Stimulated activated CD8-positive, alpha-beta memory T cell treated with anti-CD3 and anti-CD28 coated beads, Interleukin-15, amount 100 ng/mL, for 1 hour (primary cell): ENCODE measurements around the gene RASSF8.

Experiments
- DNase-seq: peaks from one replicate; pipeline ENCODE4 v3.0.0-alpha.2; 2020; ENCODE audit warnings: low read depth

The RASSF8 gene

GRCh38 chr12:25960961-25961360 lies 2.5 kb downstream of the RASSF8 start:
- no peak for DNase-seq

DNA sequence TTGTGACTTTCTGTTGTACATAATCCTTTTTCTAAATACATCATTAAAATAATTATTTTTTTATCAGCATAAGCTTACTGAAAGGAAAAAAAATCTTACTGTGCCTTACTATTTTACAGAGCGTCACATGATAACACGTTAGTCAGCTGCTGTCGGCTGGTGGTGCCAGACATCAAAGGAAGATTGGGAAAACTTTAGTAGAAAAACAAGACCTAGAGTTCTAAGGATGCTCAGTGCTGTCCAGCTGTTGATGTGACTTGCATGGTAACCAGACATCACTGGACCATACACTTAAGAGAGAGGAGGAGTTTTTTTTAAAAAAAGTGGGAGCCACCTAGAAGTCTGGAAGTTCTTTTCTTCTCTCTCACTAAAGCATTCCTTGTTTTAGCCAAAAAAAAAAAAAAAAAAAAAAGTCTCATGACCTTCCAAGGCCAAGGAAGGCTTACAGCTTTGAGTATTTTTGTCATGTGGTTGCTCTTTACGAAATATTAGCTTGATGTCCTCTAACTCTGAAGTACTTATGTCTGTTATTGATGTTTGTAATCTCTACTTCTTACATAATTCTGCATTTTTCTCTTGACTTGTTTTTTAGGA lies 4.5 kb downstream of the RASSF8 start:
- no peak for DNase-seq

DNA sequence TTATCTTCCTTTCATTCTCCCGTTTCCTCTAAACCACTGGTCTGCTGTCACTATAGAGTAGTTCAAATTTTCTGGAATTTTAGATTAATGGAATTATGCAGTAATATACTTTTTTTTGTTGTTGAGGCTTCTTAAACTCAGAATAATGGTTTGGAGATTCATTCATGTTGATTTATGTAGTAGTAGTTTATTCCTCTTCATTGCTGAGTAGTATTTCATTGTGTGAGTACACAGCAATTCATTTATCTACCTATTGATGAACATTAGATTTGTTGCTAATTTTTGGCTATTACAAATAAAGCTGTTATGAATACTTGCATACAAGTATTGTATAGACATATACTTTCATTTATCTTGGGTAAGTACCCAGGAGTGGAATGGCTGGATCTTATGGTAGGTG lies 7.2 kb downstream of the RASSF8 start:
- no peak for DNase-seq

- DNase-seq = no peak
These were observed 11.6 kb downstream of the RASSF8 start for GRCh38 chr12:25970082-25970481.

GRCh38 chr12:25970916-25971653 lies 12.6 kb downstream of the RASSF8 start:
- DNase-seq = no peak

DNA sequence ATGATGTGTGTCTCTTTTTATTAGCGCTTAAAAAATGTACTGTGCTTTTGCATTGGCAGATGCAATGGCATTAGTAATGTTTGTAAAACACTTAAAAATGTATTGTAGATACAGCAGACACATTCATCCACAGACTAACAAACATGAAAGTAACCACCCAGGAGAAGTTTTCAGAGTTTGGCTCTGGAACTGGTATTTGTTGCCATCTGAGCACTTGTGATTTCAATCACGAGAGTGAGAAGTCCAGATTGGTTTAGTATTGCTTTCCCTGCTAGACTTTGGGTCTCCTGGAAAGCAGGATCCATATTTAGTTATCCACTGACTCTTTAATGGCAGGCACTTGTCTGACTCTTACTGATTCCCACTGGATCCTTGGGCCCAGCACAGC lies 13.2 kb downstream of the RASSF8 start:
- DNase-seq = no peak

DNA sequence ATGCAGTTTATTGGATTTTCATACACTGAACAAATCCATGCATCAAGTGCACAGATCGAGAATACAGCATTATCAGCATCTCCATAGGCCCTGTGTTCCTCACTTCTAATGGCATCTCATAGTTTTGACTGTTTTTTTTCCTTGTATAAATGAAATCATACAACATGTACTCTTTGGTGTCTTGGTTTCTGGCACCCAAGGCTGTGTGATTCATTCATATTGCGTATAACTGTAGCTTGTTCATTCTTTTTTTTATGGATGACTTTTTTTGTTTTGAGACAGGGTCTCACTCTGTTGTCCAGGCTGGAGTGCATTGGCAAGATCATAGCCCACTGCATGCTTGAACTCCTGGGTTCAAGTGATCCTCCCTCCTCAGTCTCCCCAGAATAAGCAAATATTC lies 14.3 kb downstream of the RASSF8 start:
- no peak for DNase-seq

DNA sequence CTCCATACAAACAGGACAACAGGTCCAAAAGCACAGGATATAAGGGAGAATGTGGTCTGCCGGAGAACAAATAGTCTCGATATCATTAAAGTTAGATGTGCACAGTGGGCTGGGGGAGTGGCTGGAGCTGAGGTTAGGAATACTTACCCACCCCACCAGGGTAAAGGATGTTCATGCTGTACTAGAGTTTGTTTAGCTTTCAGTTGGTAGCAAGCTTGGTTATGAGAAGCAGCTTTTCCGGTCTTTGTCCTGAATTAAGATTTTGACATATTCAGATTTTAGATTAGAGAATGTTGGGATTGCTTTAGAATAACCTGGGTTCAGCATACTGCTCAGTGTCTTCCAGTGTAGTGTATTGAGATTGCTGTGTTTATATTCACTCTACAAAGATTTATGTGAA lies 16.7 kb downstream of the RASSF8 start:
- DNase-seq = no peak

DNA sequence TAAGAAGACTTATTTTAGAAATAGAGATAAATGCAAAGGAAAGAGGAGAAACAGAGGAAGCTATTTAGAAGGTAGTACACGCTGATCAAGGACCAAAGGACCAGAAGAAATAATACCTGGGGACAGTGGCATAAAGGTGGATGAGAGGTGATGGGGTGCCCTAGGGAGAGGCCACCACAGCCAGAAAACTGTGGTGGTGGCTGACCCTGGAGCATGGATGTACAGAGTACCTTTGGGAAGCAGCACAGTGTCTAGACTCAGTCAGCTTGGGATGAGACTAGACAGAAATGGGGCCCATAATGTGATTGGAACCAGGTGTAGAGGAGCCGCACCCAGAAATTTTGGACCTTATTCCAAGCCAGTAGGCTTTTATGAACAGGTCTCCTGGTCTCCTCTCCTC lies 17.2 kb downstream of the RASSF8 start:
- DNase-seq = no peak

DNA sequence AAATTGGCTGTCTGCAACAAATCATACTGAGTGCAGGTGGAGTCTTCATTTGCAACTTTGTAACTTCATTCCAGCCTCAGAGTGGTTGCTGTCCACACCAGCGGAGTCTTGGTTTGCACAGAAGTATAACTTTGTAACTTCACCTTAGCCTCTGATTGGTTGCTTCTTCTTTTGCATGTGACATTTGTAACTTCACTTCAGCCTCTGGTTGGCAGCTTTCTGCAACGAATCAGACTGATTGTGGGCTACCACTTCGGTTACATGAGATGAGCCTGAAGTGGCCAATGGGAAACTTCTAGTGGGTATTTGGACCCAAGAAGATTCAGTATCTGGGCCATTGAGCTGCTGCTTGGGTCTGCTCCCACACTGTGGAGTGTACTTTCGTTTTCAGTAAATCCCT lies 17.8 kb downstream of the RASSF8 start:
- DNase-seq = no peak

DNA sequence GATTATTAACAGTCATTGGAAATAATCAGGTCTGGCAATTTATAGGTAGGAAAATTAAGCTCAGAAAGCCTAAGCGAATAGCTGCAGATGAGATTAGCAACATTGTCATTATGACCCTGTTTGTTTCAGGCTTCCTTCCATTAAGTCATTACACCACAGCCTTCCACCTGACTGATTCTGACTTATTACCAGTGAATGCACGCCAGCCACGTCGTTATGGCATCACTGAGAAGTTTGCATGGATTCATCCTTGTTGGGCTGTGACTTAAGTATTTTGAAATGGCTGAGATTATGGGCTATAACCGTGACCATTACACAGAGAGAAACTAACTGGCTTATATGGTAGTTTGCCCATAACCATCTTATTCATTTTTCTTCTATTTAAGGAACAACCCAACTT lies 18.6 kb downstream of the RASSF8 start:
- no peak for DNase-seq

DNA sequence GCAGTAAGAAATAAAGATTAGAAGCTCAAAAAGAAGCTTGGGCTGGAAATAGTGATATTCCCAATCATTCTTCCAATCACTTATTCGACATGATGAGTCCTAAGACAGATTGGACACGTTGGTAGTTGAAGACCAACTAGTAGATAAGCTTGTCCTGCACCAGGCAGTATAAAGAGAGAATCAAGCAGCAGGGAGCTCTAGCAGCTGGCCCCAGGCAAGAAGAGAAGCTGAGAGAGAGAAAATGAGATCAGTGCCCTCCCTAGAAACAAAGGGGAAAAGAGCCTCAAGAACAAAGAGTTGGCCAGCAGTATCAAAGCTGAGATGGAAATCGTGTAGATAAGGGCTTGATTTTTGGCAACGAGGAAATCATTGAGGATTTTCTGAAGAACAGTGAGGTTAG lies 20.6 kb downstream of the RASSF8 start:
- DNase-seq = no peak

DNA sequence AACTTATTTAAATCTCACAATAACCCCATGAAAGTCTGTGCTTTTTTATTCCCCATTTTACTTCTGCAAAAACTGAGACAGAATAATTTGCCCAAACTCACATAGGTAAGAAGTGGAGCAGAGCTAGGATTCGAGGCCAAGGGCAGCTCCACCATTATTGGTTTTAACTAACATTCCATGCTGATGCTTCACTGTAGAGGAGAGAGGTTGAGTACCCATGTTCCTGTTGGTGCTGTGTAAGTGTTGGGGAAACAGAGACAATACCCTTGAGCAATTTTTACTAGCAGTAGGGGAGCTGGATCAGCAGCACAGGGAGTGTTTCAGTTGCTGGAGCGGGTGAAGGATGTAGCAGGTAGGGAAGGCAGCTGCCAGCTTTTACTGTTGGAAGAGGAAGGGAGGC lies 21.1 kb downstream of the RASSF8 start:
- no peak for DNase-seq

DNA sequence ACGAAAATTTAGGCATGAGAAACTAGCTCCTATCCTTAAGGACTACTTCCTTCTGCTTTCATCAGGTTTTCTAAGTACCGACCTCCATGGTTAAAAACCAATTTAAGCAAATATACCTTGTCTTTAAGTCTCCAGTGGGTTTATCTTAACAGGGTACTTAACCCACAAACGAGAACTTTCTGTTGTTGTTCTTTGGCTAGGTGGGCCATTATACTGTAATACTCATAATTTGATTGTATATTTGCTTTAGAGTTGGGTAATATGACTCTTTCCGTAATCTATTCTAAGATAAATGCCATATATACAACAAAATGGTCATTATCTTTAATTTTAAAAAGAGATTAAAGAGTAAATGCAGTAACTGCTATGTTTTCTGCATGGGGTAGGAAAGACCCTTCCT lies 21.6 kb downstream of the RASSF8 start:
- no peak for DNase-seq

GRCh38 chr12:25981597-25981996 lies 23.1 kb downstream of the RASSF8 start:
- no peak for DNase-seq

DNA sequence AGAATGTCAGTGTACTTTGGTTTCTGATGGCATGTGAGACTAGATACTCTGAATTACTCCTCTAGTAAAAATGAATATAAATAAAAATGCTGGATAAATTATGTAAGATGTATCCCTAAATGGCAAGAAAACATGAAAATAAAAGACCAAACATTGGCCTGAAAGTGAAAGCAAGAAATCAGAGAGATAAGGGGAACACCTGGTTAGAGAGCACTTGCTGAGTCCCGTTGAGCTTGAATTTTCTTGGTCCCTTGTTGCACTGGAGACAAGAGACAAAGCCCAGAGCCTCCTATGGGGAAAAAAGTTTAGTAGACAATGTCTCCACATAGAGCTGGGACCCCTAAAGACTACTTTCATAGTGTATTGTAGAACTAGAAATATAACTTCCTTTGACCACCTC lies 23.9 kb downstream of the RASSF8 start:
- no peak for DNase-seq

DNA sequence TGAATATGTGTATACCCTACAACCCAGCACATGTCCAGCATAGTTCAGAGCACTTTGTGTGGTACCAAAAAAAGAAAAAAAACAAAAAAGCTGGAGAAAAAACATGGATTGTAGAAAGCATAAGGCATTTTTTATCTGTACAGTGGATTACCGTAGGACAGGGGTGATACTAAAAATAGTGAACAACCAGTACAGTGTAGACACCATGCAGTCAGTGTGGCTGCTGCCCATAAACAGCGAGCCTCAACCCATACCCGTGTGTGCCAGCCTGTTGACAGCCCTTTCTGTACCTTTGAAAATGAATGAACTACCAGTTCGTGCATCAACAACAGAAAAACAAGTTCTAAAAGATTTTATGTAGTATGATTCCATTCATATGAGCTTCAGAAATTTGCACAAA lies 25.1 kb downstream of the RASSF8 start:
- DNase-seq = no peak

GRCh38 chr12:25984759-25985158 lies 26.3 kb downstream of the RASSF8 start:
- DNase-seq = no peak

DNA sequence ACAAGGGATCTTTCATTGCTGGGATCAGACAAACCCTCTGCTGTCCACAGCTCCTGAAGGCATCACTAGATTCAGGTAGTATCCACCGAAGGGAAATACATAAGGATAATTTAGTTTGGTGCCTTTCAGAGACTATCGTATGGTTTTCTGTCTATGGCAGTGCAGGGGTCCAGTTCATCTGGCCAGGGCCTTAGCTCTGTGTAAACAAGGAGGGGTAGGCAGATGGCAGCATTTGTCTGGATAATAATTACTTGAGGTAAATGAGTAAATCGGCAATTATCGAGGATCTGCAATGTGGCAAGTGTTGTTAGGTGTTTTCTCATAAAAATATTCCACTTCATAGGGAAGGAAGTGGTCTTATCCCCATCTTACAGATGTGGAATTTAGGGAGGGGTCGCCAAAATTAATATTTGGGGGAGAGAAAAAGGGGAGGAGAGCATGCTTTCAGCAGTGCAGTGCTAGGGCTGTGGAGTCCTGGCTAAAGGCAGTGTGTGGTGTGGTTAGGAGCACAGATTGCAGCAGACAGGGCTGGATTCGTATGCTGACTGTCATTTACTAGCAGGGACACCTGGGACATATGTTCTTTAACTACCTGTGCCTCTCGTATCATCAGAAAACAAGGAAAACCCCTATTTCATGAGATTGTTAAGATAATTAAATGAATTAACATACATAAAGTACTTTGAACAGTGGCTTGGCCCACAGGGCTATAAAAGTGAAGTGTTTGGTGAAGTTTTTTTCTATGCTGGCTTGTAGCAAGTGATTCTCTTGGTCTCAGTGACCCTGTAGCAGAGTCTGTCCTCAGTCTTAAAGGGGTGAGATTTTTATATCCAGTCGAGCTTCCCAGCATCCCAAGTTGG lies 27.1 kb downstream of the RASSF8 start:
- no peak for DNase-seq

DNA sequence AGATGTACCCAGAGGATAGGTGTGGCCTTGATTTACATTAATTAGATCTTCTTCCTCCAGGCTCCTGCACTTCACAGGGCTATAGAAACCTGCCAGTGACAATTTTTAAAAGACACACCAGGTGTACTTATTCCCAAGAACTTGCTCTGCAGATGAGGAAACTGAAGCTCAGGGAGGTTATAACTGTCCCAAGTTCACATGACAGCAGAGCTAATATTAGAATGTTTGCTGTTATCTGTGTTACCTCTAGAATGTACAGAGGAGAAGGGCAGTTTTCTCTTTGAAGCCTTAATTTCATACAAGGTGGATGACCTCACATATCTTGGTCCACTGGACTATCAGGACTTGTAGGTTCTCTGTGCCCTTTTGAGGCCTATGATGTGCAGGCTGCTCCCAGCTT lies 27.7 kb downstream of the RASSF8 start:
- DNase-seq = no peak

DNA sequence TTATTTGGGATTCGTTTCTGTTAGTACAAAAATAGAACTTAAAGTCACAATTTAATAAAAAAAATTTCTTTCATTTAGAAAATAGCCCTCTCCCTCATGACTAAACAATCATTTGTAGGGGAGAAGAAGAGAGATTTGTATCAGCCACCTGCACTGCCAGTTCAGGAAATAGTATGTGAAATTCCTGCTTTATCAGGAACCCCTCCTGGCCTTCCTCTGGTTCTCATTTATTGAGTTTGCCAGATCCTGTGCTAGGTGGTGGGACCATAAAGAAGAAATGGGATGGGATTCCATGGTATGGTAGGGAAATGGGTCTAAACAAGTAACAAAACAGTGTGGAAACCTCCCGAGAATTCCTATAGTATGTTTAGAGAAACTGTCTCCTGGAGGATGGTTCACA lies 30.0 kb downstream of the RASSF8 start:
- DNase-seq = no peak

DNA sequence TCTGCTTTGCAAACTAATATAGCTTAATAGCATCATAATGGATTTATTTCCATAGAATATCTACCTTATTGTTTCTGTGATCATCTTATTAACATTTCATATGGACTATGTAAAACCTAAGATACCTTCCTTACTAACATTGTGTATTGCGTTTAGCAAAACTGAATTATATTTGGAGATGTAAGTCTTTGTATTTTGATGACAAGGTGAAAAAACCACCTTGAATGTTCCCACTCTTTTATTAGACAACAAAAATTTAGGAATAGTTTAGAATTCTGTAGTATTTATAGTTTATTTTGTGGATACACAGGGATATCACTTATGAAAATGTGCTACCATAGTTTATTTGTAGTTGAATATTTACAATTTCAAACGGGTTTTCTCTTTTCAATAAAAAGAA lies 32.0 kb downstream of the RASSF8 start:
- no peak for DNase-seq

- DNase-seq = no peak
These were observed 33.7 kb downstream of the RASSF8 start for GRCh38 chr12:25992026-25992782.
